Stimulated activated naive CD8-positive, alpha-beta T cell treated with anti-CD3 and anti-CD28 coated beads, Interleukin-15, amount 100 ng/mL, for 72 hours (primary cell): ENCODE results near the gene NFKBIZ.

Experiments
- ATAC-seq: fragments of 150-1000 bp; cut with Tn5 transposase; 2 replicates; pipeline ENCODE4 v1.10.0; 2021; ENCODE audit warnings: mild to moderate bottlenecking, moderate library complexity
- DNase-seq, 2 donors: peaks; one replicate each; pipeline ENCODE4 v3.0.0; 2021 to 2022
- H3K27ac Mint-ChIP-seq, 2 donors: one replicate each; pipeline ENCODE4 v1.8.0; 2022; ENCODE audit warnings: mild to moderate bottlenecking in 2 of 2, mixed read lengths in 2 of 2, moderate library complexity in 2 of 2
- H3K27me3 Mint-ChIP-seq: one replicate; pipeline ENCODE4 v1.8.0; 2022; ENCODE audit warnings: mixed read lengths
- H3K4me1 Mint-ChIP-seq: one replicate; pipeline ENCODE4 v1.8.0; 2022; ENCODE audit warnings: mild to moderate bottlenecking, mixed read lengths
- H3K4me3 Mint-ChIP-seq, 2 donors: one replicate each; pipeline ENCODE4 v1.8.0; 2022; ENCODE audit warnings: mild to moderate bottlenecking in 2 of 2, mixed read lengths in 2 of 2, moderate library complexity in 1 of 2
- H3K9me3 Mint-ChIP-seq, 2 donors: one replicate each; pipeline ENCODE4 v1.8.0; 2022; ENCODE audit warnings: mixed read lengths in 2 of 2

Gene NFKBIZ

DNA sequence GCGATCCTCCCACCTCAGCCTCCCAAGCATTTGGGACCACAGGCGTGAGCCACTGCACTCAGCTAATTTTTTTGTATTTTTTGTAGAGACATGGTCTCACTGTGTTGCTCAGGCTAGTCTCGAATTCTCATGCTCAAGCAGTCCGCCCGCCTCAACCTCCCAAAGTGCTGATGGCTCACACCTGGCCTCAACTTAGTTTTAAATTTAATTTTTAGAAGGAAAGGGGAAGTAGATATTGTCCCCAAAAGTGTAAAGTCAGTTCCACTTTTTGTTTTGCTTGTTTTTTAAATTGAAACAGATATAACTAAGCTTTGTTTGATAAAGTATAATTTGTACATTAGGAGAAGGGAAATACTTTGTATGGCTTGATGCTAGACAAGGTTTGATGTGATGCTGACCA, 31.3 kb upstream of the NFKBIZ start:
- H3K27me3 Mint-ChIP-seq: no peaks in the 10 kb centered on the region
- peak overlapping the region in 1 of 2 donors; percentile 25 for H3K27ac Mint-ChIP-seq
- H3K9me3 Mint-ChIP-seq: no peaks in the 10 kb centered on the region
- H3K4me1 Mint-ChIP-seq: peaks cover 83% of the 10 kb centered on the region
- ATAC-seq (no peak), DNase-seq (no peak)
- H3K4me3 Mint-ChIP-seq: peak overlapping the region in 1 of 2 donors; percentile 2

DNA sequence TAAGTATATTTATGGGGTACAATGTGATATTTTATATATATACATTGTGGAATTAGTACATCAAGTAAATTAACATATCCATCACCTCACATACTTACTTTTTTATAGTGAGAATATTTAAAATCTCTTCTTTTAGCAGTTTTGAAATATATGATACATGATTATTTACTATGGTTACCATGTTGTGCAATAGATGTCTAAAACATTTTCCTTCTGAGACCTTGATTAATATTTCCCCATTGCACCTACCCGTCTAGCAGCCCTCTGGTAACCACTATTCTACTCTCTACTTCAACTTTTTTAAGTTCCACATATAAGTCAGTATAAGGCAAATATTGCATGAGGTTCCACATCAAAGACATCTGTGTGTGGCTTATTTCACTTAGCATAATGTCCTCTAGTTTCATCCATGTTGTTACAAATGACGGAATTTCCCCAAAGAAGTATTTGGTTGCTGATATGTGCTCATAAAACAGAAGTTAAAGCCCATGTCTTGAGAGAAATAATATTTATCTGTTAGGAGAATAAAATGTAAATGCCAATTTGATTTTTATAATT, 29.6 kb upstream of the NFKBIZ start:
- Mint-ChIP-seq H3K4me3 (peak overlapping the region; percentile 10 to 58), H3K4me1 (peaks cover 83% of the 10 kb centered on the region), H3K9me3 (no peaks in the 10 kb centered on the region), H3K27ac (peak overlapping the region in 1 of 2 donors; percentile 84), H3K27me3 (no peaks in the 10 kb centered on the region)
- ATAC-seq (peak; percentile 96), DNase-seq (no peak)

DNA sequence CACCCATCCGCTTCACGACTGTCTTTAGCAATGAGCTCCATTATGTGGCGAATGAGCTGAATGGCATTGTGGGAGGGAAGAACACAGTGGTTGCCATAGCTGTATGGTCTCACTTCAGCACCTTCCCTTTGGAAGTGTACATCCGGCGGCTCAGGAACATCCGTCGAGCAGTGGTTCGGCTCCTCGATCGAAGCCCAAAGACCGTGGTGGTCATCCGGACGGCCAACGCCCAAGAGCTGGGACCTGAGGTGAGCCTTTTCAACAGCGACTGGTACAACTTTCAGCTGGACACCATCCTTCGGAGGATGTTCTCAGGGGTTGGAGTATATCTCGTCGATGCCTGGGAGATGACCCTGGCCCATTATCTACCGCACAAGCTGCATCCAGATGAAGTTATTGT, 27.8 kb upstream of the NFKBIZ start:
- no peak overlapping the region for H3K4me3 Mint-ChIP-seq
- peaks cover 82% of the 10 kb centered on the region for H3K4me1 Mint-ChIP-seq
- no peaks in the 10 kb centered on the region for H3K9me3 Mint-ChIP-seq
- DNase-seq: no peak
- no peak overlapping the region for H3K27ac Mint-ChIP-seq
- ATAC-seq: no peak
- H3K27me3 Mint-ChIP-seq: no peaks in the 10 kb centered on the region

DNA sequence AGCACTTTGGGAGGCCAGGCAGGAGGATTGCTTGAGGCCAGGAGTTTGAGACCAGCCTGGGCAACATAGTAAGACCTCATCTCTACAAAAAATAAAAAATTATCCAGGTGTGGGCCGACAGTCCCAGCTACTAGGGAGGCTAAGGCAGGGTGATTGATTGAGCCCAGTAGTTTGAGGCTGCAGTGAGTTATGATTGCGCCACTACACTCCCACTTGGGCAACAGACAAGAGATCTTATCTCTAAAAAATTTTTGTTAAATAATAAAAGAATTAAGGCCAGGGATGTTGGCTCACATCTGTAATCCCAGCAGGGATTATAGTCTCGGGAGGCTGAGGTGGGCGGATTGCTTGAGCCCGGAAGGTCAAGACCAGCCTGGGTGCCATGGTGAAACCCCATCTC, 25.8 kb upstream of the NFKBIZ start:
- Mint-ChIP-seq H3K4me3 (no peak overlapping the region), H3K27me3 (no peaks in the 10 kb centered on the region), H3K27ac (peak overlapping the region in 1 of 2 donors; percentile 25), H3K4me1 (peaks cover 75% of the 10 kb centered on the region), H3K9me3 (no peaks in the 10 kb centered on the region)
- no peak for ATAC-seq
- DNase-seq: no peak

DNA sequence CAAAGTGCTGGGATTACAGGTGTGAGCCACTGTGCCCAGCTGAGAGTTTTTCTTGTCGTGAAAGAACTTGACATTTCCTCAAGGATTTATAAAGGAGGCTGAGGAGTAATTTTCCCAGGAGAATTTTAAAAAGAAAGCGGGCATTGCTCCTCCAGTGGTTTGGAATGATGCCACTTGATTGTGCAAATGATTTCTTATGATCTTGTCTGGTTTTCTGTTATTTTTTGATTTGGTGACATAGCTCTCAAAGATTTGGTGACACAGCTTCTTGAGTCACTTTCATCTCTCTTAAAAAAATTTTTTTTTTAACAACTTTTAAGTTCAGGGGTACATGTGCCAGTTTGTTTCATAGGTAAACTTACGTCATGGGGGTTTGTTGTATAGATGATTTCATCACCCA, 24.6 kb upstream of the NFKBIZ start:
- ATAC-seq: no peak
- Mint-ChIP-seq H3K4me3 (peak overlapping the region; percentile 34 to 73), H3K4me1 (peaks cover 75% of the 10 kb centered on the region)

DNA sequence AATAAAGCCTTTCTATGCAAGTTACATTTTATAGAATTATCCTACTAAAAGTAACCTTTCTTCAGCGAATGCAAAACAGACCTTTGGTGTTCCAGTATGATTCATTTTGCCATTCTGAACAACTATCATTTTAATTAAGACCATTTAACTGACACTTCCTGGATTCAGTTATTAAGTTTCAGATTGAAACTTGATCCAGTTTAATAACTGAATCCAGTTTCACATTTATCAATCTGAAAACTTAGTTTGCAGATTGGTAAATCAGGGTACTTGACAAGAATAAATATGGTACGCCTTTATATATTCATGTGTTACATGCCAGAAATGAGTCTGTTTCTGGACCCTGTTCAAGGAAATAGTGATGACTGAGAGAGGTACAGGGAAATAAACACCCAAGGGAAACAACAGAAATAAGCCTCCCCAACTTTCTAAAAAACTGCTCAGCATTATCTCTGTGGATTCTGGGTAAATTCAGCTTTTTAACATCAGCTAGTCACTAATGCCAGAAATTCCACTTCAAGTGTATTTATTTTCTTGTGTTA, 23.3 kb upstream of the NFKBIZ start:
- H3K9me3 Mint-ChIP-seq: no peaks in the 10 kb centered on the region
- peak overlapping the region; percentile 95 to 98 for H3K27ac Mint-ChIP-seq
- ATAC-seq (peak; percentile 35), DNase-seq (no peak)
- no peaks in the 10 kb centered on the region for H3K27me3 Mint-ChIP-seq
- H3K4me1 Mint-ChIP-seq: peaks cover 75% of the 10 kb centered on the region
- H3K4me3 Mint-ChIP-seq: peak overlapping the region; percentile 90 to 93

More for the DNA sequence above, 24.6 kb upstream of the NFKBIZ start:
- no peaks in the 10 kb centered on the region for H3K9me3 Mint-ChIP-seq
- no peaks in the 10 kb centered on the region for H3K27me3 Mint-ChIP-seq
- H3K27ac Mint-ChIP-seq: peak overlapping the region in 1 of 2 donors; percentile 87
- DNase-seq: no peak

DNA sequence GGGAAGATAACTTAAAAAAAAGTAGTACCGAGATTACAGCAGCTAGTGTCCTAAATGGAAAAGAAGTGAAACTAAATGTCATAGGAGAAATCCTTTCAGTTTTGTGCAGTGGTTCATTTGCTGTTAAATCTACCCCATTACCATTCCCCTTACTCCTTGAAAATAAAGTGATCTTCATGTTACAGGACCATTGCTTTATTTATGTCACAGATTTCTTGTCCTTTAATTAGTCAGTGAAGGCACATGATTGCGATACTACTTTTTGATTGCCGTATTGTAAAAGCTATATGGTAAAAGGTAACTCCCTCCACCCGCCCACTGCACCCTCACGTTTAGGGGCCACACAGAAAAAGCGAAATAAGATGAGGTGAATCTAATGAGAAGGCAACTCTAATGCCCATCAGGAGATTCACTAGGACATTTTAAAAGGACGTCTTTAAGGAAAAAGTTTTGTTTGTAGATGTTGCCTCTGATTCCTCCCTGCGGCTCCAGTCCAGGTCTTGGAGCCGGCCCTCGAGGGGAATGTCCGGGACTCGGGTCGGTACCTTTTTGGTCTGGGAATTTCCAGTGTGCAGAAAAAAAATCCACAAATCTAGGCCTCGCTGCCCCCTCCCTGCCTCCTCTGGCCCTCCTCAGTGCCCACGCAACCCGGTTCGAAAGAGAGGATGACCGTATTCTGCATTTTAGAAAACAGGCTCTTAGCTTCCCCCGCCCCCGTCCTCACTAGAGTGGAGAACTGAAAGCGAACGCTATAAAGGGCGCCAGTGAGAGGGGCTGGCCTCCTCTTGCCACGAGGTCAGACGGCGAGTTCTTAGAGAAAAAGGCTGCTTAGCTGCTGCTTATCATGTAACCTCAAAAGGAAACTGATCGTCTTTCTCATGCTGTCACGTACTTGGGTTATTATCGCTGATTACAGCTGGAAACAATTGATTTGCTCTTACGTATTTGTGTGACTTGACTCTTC, 21.8 kb upstream of the NFKBIZ start:
- H3K4me3 Mint-ChIP-seq: peak overlapping the region; percentile 90 to 98

DNA sequence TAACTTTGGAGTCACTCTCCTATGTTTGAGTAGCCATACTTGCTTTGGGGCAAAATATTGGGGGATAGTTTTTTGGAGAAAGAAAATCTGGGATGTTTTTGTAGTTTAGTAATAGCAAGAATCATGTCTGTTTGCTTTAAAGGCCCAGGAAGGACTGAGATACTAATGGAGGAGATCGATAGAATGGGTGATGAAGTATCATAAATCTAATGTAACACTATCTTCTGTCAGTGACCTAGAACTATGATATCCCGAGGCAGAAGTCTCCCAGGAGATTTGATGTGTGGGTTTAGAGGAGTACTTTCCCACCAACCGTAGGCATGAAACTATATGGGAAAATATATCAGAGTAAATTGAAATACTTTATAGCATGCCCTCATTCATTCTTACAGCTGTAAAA, 21.0 kb upstream of the NFKBIZ start:
- Mint-ChIP-seq H3K9me3 (no peaks in the 10 kb centered on the region), H3K4me3 (peak overlapping the region; percentile 90 to 98), H3K27ac (peak overlapping the region; percentile 97 to 98), H3K4me1 (peaks cover 84% of the 10 kb centered on the region), H3K27me3 (no peaks in the 10 kb centered on the region)
- DNase-seq (no peak), ATAC-seq (no peak)

More for the DNA sequence above, 21.8 kb upstream of the NFKBIZ start:
- peak overlapping the region; percentile 97 for H3K27ac Mint-ChIP-seq
- peak; percentile 92 for ATAC-seq
- H3K27me3 Mint-ChIP-seq: no peaks in the 10 kb centered on the region
- peak; percentile 92 to 96 for DNase-seq
- peaks cover 82% of the 10 kb centered on the region for H3K4me1 Mint-ChIP-seq
- H3K9me3 Mint-ChIP-seq: no peaks in the 10 kb centered on the region

DNA sequence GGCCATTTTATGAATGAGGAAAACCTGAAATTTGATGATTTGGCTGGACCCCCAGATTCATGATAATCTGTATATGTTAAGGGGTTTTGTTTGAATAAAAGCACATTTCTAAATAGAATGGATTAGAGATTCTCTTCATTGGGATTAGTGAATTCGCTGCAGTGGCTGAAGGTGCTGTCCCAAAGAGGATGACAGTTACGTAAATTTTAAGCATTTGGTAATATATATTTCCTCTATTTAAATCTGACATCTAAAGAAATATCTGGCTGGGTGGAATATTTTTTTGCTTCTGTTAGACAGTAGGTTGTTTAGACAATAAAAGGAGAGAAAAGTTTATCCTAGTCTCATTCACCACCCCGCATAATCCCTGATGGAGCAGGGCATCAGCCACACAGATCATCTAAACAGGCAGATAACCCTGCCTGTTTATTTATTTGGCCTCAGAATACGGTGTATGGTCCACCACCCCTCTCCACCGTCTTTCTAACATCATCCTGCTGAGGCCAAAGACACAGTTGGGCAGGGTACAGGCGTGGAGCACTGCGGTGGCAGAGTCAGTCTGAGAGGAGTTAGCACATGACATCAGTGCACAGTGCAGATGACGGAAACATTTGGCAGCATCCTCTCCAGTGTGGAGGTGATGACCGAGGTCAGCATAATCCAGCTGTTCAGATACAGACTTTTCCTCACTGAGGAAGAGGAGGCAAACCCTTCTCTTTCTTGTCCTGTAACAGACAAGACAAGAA, 20.4 kb upstream of the NFKBIZ start:
- peak; percentile 73 for ATAC-seq
- no peaks in the 10 kb centered on the region for H3K27me3 Mint-ChIP-seq
- H3K9me3 Mint-ChIP-seq: no peaks in the 10 kb centered on the region
- H3K27ac Mint-ChIP-seq: peak overlapping the region; percentile 97 to 98
- H3K4me1 Mint-ChIP-seq: peaks cover 84% of the 10 kb centered on the region
- peak overlapping the region; percentile 90 to 98 for H3K4me3 Mint-ChIP-seq
- DNase-seq: peak in 1 of 2 donors; percentile 71

DNA sequence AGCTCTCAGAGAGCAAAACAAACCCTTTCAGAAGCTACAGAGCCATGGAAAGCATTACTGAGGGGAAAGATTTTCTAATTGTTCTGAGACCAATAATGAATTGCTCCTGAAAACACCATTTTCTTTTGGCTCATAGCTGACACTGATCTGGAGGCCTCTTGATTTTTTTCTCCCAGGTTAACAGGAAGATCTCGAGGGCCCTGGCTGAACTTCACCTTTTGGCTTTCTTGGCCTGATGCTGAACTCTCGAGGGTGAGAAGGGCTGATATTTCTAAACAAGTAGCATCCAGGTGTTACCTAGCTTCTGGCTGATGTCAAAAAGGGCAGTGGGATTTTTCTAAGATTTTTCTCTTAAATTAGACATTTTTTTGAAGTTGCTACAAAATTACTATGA, 19.9 kb upstream of the NFKBIZ start:
- Mint-ChIP-seq H3K4me3 (peak overlapping the region; percentile 90 to 98), H3K27ac (peak overlapping the region; percentile 97 to 98), H3K27me3 (no peaks in the 10 kb centered on the region), H3K9me3 (no peaks in the 10 kb centered on the region), H3K4me1 (peaks cover 84% of the 10 kb centered on the region)
- ATAC-seq (no peak), DNase-seq (no peak)

DNA sequence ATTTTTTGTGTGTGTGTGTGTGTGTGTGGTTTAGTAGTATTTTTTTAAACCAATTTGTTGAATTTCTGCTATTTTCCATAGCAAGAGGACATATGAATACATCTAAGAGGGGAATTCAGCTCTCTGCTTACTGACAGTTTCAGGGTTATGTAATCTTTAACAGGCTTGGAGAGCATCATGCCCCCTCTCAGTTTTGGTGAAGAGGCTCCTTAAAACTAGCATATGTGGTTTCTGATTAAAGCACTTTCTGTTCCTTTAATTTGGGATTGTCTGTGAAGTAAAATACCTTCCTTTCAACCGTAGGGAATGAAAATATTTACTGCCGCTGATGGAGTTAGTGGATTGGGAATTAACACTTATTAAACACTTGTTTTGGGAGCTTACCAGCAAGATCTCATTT, 19.4 kb upstream of the NFKBIZ start:
- H3K4me3 Mint-ChIP-seq: peak overlapping the region; percentile 90 to 98
- H3K27me3 Mint-ChIP-seq: no peaks in the 10 kb centered on the region
- peak overlapping the region; percentile 97 to 98 for H3K27ac Mint-ChIP-seq
- H3K9me3 Mint-ChIP-seq: no peaks in the 10 kb centered on the region
- ATAC-seq (no peak), DNase-seq (no peak)
- peaks cover 84% of the 10 kb centered on the region for H3K4me1 Mint-ChIP-seq

DNA sequence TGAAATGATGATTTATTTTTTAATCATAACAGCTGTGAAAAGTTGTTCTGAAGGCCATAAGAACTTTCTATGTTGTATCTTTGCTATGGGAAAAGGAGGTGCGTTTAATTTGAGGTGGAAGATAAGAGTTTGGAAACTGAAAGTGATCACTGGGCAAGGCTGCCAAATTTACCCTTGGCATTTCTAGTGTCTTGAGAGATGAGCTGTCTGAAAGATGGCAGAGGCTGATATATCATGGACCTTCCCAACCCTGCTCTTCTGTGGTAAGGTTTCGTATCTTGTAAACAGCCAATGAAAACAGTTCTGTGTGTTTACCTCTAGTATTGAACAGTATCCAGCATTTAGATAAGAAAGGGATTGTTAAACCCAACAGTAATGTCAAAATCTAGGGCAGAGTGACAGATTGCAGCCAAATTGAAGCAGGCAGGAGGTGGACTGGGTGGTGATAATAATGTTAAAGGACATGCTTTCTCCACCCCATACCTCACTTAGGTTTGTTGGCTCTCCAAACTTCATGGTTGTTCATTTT, 15.8 kb upstream of the NFKBIZ start:
- H3K9me3 Mint-ChIP-seq: no peaks in the 10 kb centered on the region
- no peaks in the 10 kb centered on the region for H3K27me3 Mint-ChIP-seq

DNA sequence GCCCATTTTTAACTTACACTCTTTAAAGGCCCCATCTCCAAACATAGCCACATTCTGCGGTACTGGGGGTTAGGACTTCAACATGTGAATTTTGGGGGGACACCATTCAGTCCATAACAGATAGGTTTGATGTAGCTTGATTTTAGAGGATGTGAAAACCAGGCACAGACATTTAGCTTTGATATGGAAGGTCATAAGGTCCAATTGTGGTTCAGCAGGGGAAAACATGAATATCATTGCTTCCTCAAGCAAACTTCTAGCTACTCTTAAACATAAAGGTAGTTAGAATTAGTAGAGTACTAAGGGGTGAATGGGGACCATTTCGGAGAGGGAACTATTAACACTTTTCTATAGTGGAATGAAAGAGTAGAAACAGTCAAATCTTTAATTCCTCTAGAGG, 13.6 kb upstream of the NFKBIZ start:
- H3K27me3 Mint-ChIP-seq: no peaks in the 10 kb centered on the region
- no peak for ATAC-seq
- no peak overlapping the region for H3K27ac Mint-ChIP-seq
- DNase-seq: no peak
- H3K4me3 Mint-ChIP-seq: peak overlapping the region in 1 of 2 donors; percentile 40
- H3K9me3 Mint-ChIP-seq: no peaks in the 10 kb centered on the region
- H3K4me1 Mint-ChIP-seq: peaks cover 84% of the 10 kb centered on the region

More for the DNA sequence above, 15.8 kb upstream of the NFKBIZ start:
- peak overlapping the region; percentile 52 to 98 for H3K4me3 Mint-ChIP-seq
- ATAC-seq (no peak), DNase-seq (no peak)
- no peak overlapping the region for H3K27ac Mint-ChIP-seq
- H3K4me1 Mint-ChIP-seq: peaks cover 90% of the 10 kb centered on the region

DNA sequence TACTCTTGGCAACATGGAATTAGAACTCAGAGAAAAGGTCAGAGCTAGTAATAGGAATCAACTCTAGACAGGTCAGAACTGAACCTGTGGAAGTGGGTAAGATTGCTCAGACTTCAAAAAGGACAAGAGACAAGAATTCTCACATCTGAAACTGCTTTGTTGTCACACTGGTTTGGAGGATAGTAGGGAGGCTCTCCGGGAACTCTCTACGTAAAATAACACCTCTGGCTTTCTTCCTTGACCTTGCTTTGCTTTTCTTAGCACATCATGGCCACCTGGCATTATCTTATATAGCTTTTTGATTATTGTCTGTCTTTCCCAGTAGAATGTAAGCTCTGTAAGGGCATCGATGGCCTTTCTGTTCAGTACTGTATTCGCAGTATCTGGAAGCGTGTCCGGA, 13.2 kb upstream of the NFKBIZ start:
- ATAC-seq: no peak
- DNase-seq: no peak
- H3K27me3 Mint-ChIP-seq: no peaks in the 10 kb centered on the region
- no peak overlapping the region for H3K4me3 Mint-ChIP-seq
- H3K4me1 Mint-ChIP-seq: peaks cover 86% of the 10 kb centered on the region
- no peaks in the 10 kb centered on the region for H3K9me3 Mint-ChIP-seq
- H3K27ac Mint-ChIP-seq: no peak overlapping the region
